Stimulated activated CD8-positive, alpha-beta memory T cell treated with anti-CD3 and anti-CD28 coated beads, Interleukin-7, amount 100 ng/mL, for 1 hour (primary cell): ENCODE results near the gene CMTM7.

Experiments used
- DNase-seq, 2 donors: peaks; one replicate each; pipeline ENCODE4 v3.0.0-alpha.2; 2020; ENCODE audit warnings: low read depth in 2 of 2

The CMTM7 gene

GRCh38 chr3:32413845-32414521 lies 22.3 kb downstream of the CMTM7 start:
- no peak for DNase-seq

- no peak for DNase-seq
Measured at GRCh38 chr3:32414522-32415202, 23.0 kb downstream of the CMTM7 start.

GRCh38 chr3:32419742-32420125 lies 28.1 kb downstream of the CMTM7 start:
- DNase-seq = no peak

- DNase-seq = no peak
Measured at GRCh38 chr3:32420126-32421038, 28.7 kb downstream of the CMTM7 start.

- DNase-seq = no peak
Measured at GRCh38 chr3:32421185-32421584, 29.5 kb downstream of the CMTM7 start.

GRCh38 chr3:32421991-32422859 lies 30.6 kb downstream of the CMTM7 start:
- DNase-seq = no peak

- DNase-seq = no peak
Measured at GRCh38 chr3:32422943-32423342, 31.3 kb downstream of the CMTM7 start.

GRCh38 chr3:32423534-32423933 lies 31.9 kb downstream of the CMTM7 start:
- DNase-seq = no peak

GRCh38 chr3:32423956-32424557 lies 32.4 kb downstream of the CMTM7 start:
- no peak for DNase-seq

GRCh38 chr3:32424581-32425250 lies 33.1 kb downstream of the CMTM7 start:
- DNase-seq = no peak

- no peak for DNase-seq
Measured at GRCh38 chr3:32428092-32429068, 36.7 kb downstream of the CMTM7 start.

- DNase-seq = no peak
Measured at GRCh38 chr3:32430900-32431299, 39.2 kb downstream of the CMTM7 start.

GRCh38 chr3:32431481-32431880 lies 39.8 kb downstream of the CMTM7 start:
- DNase-seq = no peak

- no peak for DNase-seq
Measured at GRCh38 chr3:32432045-32432710, 40.5 kb downstream of the CMTM7 start.

- DNase-seq = no peak
Measured at GRCh38 chr3:32432711-32433530, 41.3 kb downstream of the CMTM7 start.

GRCh38 chr3:32434206-32434605 lies 42.6 kb downstream of the CMTM7 start:
- no peak for DNase-seq

- DNase-seq = no peak
Measured at GRCh38 chr3:32435911-32436815, 44.5 kb downstream of the CMTM7 start.
